Middle frontal gyrus (tissue), 1 donor: ENCODE results near the gene PSMD1.
"Not testable (repeated sequence)": the region's sequence is repeated elsewhere in the genome, so short reads cannot be mapped to it uniquely, and the experiment has no call there.

ENCODE experiments used
- DNase-seq: peaks from one replicate; pipeline ENCODE4 v3.0.0-alpha.2; 2015; ENCODE audit warnings: low spot score; ENCODE audit errors: extremely low spot score

PSMD1 gene

DNA sequence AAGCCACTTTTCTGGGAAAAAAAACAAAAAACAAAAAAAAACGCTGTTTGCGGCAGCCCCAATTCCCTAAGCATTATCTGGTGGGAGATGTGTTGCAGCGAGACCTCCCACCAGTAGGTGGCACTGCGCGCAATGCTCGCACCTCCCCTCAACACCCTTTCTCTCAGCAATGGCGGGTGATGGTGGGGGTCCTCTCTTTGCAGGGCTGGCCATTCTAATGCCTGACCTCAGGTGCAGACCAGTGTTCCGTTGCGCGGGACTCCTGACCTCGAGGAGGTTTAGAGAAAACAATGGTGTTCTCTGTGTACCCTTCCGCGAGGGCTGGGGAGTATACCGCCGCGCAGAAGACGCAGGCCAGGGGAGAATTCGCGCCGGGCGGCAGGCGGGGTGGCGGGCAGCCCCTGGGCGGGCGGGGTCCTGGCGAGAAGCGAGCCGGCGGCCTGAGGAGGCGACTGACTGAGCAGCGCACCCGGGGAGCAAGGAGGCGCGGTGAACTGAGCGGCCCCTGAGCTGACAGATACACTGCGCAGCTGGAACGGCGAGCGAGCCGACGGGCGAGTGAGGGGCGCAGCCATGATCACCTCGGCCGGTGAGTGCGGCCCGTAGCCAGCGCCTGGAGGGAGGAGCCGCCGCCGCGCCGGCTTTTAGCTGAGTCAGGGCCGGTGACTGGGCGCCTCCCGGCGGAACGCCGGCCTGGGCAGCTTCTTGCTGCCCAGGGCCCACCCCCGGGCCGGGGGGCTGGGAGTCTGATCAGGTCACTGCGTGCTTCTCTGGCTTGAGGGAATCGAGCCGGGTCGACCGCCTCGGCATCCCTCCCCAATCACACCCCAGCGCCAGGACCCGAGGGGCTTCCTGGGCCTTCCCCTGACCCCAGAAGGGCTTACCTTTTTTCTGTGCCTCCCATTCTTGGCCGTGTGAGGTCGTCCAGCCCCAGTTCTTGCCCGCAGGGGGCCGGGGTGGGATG lies at the start of gene PSMD1:
Gene PSMD1 (plus strand): TSS at position 415 of the 964 bp plus-strand sequence. CDS start 159 bp downstream, at position 574.
- DNase-seq: peak; percentile 85

DNA sequence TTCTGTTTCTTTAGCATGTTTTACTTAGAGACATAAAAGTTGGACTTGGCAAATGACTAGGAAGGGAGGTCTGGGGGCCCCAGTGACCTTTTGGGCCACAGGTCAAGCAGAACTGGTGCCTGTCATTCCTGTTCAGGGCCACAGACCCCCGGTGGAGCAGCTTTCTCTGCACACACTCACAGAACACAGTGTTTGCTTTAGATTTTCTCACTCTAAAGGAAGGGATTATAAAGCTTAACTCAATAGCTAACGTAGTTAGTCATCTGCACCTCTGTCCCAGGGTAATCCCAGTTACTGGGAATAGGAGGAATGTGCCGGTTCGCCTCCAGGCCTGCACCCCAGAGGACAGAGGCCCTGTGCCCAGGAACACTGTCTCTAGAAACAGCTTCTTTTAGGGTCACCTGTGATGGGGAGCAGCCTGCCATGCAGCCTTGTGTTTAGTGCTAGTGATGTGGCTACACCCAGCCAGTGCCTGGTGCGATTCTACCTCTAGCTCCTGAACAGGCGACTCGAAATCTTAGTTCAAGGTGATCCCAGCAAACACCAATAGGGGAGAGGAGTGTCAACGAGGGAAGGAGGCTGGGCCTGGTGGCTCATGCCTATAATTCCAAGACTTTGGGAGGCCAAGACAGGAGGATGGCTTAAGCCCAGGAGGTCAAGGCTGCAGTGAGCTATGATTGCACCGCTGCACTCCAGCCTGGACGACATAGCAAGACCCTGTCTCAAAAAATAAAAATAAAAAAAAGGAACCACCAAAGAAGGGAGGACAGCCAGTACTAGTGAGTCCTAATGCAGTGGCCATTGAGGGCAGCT lies 49.2 kb upstream of the PSMD1 start:
- no peak for DNase-seq

DNA sequence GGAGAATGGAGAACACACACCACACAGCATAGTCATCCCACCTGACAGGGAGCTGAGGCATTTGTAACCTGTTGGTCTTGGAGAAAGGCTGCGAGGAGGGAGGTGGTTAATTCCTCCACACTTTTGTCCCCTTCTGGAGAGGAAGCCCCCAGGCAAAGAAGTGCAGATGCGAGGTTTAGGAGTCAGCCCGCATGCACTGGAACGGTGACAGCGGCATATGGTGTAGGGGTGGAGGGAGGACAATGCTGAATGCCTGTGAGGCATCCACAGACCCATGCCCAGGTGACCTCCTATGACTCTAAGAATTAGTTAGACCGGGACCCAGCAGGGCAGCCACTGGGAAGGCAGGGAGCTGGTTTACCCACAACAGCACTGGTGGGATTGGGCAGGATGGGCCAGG lies 48.5 kb upstream of the PSMD1 start:
- no peak for DNase-seq

DNA sequence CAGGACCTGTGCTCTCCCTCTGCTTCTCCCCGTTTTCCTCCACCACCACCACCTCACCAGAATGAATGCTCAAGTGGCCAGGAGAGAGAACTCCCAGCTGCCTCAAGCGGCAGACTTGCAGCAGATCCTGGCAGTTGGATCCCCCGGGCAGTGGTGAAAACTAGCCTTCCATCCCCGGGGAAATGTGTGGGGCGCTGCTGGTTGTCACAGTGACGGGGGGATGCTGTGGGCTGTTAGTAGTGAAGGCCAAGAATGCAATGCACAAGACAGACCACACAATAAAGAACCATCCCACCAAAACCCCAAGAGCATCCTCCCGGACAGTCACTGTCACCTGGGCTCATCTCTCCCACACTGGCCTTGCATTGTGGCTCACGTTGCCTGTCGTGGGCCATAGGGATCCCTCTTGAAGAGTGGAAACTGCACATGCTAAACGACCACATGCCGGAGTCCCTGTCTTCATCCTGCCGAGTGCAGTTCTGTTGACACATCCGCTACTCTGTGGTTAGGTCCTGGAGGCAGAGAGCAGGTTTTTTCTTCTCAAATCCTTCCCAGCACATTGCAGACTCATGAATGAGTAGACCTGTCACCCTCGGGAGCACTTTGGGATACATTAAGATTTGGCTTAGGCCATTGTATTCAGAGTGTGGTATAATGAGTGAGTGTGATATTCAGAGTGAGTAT lies 47.3 kb upstream of the PSMD1 start:
- no peak for DNase-seq

DNA sequence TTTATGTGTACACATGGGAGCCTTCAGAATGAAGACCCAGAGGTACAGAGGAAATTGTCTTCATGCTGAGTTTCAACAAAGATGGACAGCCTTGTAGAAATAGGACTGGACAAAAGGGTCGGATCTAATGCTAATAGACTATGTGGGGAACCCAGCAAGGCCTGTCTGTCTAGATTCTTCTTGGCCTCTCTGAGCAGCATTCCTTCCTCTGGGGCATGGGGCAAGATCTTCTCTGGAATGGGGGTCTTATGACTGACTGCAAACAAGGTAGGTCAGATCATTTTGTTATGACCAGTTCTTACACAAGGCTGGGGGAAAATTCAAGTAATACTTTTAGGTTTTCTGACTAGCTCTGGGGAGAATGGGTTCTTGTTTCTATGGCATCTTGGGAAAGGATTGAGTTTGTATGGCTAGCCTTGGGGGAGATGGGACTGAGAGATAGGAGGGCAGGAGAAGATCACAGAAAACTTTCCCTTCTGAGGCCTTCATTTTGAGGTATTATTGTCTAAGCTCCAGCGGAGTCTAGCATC lies 46.4 kb upstream of the PSMD1 start:
- no peak for DNase-seq

DNA sequence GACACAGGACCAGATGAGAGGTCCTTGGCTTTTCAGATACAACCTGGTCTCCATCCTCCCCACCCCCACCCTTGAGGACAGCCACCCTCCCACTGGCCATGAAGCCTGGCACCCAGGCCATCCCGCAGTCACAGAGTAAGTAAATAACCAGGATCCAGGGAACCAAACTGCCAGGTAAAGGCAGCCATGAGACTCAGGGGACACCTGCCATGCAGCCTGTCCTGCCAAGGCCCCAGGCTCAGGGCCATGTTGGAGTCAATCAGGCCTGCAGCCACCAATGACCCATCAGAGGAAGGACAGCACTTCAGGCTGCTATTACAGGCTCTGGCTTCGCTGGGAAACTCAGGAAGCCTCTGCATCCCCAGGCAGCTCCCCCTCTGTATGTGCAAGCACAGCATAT lies 45.1 kb upstream of the PSMD1 start:
- no peak for DNase-seq

DNA sequence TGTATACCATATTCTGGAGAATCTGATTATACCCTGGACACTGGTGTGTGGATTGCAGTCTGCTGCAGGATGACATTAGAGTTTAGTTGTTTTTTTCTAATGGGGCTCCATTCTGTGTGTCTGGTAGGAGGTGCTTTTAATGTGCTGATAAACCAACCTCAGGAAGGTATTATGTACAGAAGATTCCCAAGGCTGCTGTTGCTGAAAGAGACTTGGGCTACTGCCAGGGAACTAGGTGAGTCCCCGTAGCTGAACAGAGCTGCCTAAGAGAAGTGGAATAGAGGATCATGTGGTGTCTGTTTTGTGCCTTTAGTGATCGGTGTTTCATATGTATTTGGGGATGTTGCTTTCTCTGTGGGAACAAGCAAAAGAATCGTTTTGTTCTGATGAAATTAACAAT lies 44.2 kb upstream of the PSMD1 start:
- no peak for DNase-seq

DNA sequence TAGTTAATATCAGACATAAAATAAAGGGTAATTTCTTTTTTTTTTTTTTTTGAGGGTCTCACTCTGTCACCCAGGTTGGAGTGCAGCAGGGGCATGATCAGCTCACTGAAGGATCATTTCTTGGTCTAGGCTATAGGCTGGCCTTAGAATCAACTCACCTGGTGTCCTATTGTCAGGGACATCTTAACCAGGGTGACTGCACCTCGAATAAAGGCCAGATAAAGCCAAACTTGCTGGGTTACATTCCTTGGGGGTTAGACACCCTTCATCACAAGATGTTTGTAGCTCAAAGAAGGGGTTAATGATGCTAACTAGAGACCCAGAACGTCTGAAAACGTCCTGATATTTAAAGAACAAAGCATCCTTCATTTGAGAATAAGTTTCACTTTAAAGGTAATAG lies 42.8 kb upstream of the PSMD1 start:
- no peak for DNase-seq

DNA sequence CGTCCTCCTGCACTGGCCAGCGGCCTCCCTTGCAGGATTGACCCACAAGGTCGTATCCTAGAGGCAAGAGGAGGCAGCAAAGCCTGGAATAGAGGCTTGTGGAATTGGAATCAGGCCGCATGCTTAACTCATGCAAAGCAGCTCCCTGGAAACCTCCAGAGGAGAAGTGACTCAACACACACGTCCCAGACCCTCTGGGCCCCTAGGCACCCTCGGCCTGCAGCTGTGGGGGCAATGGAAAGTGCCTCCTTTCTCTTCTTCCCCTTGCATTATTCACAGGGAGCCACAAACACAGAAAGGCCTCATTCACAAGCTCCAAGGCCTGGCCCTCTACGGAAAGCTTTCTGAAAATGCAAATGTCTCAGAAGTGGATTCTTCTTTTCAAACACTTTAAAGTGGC lies 41.2 kb upstream of the PSMD1 start:
- peak; percentile 24 for DNase-seq

DNA sequence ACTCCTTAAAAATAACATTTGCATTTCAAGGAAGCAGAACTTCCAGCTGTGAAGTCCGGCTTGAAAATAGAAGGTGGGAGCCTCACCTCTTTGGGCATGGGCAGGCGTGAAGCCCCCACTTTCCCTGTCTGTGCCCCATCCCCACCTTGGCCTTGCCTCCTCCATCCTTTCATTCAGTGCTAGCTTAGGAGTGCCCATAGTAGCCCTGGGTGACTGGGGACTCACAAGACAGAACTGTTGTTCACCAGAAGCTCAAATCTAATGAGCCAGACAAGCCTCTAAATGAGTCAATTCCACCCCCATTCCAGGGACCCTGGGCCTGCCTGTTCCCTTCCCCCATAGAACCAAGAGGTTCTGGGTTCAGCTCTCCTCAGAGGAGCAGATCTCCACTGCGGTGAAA lies 40.7 kb upstream of the PSMD1 start:
- no peak for DNase-seq

DNA sequence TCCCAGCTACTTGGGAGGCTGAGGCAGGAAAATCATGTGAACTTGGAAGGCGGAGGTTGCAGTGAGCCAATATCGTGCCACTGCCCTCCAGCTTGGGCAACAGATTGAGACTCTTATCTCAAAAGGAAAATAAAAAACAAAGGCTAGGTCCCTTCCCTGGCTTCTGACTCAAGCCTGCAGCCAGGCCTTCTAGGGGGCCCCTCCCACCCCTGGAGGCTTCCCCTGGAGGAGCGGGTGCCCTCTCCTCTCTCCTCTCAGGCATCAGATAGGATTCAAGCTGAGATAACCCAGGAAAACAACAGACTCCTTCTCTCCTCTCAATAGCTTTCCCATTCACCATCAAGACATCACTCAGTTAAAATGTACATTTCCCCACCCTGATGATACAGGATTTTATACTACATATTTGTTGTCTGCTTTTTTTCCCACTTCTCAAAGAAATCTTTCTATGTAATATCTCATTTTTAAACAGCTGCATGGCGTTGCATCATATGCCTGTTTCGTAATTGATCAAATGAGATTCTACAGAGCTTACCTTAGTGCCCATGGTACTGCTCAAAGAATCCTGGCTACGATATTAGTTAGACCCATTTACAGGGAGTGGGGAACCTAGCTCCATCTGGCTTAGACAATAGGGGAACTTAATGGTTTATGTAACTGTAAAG lies 40.0 kb upstream of the PSMD1 start:
- DNase-seq: no peak

DNA sequence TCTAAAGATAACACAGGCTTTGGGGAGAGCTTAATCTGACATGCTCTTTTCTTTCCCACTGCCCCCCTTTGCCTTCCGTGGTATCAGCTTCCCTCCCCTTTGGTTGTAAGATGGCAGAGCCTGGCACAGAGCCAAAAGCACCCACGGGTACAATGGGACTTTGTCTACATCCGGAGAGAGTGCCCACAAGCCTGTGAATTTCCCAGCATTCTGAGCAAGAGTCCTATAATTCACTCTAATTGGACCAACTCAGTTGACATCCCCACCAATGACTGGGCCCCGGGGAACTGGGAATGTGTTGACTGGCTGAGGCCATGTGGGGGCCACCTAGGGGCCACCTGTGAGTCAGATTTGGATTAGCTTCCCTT lies 39.5 kb upstream of the PSMD1 start:
- no peak for DNase-seq

DNA sequence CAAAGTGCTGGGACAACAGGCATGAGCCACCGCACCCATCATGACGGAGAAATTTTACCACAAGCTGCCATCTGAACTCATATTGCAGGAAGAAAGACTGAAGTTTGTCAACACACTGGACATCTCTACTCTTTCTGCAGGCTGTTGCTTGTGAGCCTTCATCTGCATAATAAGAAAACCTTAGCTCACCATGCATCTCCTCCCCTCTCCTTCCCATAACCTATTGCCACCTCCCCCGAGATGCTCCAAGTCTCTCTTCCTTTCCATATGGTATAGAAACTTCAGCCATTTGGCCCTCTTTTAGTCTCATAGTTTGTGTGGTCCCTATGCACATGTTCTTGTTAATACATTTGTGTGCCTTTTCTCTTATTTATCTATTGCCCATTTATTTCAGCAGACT lies 38.5 kb upstream of the PSMD1 start:
- DNase-seq: no peak

DNA sequence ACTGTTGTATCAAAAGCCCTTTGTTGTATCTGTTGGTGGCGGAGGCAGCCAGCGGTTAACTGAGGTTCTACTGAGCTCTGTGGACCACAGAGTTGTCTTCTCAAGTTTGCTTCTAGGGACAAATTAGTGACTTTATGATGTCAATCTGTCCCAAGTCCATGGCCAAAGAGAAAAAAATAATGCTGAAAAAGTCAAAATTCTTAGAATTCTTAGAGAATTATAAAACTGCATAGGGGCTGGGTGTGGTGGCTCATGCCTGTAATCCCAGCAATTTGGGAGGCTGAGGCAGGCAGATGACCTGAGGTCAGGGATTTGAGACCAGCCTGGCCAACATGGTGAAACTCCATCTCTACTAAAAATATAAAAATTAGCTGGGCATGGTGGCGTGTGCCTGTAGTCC lies 31.6 kb upstream of the PSMD1 start:
- not testable (repeated sequence) for DNase-seq

DNA sequence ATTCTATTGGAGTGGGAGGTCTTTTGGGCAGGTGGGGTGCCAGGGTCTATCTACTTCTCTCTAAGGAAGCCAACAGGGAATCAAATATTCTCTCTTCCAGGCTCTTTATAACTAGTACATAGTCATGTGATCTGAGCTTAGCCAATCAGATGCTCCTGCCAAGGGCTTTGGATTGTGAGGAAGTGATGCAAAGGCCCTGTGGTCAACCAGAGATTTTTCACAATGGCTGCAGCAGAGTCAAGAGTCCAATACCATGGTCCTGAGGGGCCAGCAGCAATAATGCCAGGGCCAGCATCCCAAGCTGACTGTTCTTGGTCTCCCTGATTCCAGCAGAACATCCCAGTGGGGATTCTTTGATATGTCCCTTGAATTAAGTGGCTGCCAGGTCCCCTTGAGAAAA lies 27.8 kb upstream of the PSMD1 start:
- no peak for DNase-seq

DNA sequence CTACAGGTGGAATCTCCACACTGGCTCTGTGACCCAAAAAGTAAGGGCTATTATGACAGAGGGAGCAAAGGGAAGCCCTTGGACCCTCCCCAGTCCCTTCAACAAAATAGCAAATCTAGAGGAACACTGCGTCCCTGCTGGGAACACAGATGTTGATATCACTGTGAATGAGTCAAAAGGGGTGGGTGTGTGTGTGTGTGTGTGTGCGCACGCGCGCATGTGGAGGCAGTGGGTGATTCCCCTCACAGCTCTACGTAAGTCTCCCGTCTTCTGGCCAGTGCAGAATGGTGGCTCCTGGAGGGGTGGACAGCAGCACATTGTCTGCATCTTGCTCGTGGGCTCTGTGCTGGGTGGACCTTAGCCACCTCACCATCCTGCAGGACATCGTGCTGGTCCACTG lies 27.1 kb upstream of the PSMD1 start:
- no peak for DNase-seq

DNA sequence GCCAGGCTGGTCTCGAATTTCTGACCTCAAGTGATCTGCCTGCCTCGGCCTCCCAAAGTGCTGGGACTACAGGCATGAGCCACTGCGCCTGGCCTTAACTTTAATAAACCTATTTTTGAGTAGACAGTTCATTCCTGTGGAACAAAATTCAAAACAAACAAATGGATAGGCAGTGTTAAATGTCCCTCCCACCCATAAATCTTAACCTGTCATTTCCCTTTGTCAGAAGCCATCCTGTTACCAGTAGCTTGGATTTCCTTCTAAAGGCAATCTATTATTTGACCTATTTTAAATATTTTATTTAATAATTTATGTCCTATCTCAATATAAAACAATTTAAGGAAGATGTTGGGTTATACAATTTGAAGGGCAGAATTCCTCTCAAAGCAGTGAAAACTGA lies 25.9 kb upstream of the PSMD1 start:
- no peak for DNase-seq

DNA sequence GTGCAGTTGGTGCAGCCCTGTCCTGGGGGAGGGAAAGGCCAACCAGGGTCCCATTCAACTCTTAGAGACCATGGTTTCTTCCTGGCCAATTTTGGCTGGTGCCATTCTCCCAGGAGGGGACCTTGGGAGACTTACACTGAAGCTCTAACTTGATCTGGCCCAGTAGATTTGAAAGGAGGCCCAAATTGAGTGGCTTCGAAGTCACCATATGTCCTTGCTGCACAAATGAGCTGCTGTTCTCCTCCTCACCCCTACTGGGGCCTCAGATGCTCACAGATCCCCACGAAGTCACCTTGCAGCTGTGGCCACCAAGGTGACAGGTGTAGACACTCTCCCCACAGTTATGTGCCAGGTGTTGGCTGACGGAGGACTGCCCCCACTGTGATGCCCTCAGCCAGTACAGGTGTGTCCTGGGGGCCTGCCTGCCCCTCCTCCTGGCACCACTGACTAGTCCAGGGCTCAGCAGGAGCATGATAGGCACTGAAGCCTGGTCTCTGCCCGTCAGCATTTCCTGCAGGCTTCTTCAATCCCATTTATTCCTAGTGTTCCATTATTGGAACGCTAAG lies 24.0 kb upstream of the PSMD1 start:
- DNase-seq: no peak

DNA sequence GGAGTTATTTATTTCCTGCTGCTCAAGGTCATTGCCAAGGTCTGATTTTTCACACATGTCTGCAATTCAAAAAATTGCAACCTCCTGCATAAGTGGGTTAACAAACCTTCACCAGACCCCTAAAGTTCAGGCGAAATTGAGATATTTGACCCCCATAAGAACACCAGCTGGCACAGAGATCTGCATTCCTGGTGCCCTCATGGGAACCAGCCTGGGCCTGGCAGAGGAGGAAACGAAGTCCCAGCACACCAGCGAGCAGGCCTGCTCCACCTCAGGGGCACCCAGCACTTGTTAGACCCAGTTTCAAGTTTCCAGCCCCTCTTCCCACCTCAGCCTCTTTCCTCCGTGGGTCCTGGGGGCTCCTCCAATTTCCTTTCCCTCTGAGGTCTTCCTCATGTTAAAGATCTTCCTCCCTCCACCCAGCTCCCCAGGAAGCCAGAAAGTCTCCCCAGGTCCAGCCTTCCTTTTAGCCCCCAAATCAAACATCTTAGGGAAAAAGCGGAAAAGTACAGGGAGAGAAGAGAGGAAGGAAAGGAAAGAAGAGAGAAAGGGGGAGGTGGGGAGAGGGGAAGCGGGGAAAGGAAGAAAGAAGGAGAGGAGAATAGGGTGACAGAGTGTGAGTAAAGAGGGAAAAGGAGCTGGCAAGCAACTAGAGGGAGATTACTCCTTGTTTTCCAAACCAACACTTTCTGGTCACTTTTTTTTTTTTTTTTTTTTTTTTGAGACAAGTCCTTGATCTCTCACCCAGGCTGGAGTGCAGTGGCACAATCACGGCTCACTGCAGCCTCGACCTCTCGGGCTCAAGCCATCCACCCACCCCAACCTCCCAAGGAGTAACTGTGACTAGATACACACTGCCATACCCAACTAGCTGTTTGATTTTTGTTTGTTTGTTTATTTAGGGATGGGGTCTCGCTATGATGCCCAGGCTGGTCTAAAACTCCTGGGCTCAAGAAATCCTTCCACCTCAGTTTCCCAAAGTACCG lies 23.2 kb upstream of the PSMD1 start:
- DNase-seq: no peak
